Measurements from ENCODE around the gene EXOSC2.

EXOSC2 gene

GRCh38 chr9:130693426-130694191 lies at the start of gene EXOSC2:
EXOSC2 (plus strand) TSS chr9:130693780; CDS start chr9:130693792, 12 bp downstream.
- DNase-seq (ENCODE audit: low read depth in 3 of 3) = peak; percentile 95 to 99 (median 97)

DNA sequence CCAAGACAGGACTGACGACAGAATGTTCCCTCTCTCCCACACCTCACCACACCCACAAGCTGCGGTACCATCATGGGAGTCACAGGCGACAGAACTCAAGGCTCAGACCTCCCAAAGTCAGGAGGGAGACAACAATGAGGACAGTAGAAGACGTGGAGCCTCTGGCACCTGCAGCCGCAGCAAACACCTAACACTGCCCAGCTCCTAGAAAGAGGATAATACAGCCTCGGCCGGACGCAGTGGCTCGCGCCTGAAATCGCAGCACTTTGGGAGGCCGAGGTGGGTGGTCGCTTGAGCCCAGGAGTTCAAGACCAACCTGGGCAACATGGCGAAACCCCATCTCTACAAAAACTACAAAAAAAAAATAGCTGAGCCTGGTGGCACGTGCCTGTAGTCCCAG lies 42.4 kb upstream of the EXOSC2 start:
- no peak for DNase-seq (ENCODE audit: low read depth in 3 of 3)

DNA sequence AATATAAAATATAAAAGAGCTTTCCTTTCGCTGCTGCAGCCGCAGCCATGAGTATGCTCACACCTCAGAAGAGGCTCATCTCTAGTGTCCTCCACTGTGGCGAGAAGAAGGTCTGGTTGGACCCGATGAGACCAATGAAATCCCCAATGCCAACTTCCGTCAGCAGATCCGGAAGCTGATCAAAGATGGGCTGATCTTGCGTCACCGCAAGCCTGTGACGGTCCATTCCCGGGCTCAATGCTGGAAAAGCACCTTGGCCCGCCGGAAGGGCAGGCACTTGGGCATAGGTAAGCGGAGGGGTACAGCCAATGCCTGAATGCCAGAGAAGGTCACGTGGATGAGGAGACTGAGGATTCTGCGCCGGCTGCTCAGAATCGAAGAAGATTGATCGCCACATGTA lies 41.8 kb upstream of the EXOSC2 start:
- no peak for DNase-seq (ENCODE audit: low read depth in 3 of 3)

GRCh38 chr9:130654879-130655278 lies 38.7 kb upstream of the EXOSC2 start:
- no peak for DNase-seq (ENCODE audit: low read depth in 3 of 3)

DNA sequence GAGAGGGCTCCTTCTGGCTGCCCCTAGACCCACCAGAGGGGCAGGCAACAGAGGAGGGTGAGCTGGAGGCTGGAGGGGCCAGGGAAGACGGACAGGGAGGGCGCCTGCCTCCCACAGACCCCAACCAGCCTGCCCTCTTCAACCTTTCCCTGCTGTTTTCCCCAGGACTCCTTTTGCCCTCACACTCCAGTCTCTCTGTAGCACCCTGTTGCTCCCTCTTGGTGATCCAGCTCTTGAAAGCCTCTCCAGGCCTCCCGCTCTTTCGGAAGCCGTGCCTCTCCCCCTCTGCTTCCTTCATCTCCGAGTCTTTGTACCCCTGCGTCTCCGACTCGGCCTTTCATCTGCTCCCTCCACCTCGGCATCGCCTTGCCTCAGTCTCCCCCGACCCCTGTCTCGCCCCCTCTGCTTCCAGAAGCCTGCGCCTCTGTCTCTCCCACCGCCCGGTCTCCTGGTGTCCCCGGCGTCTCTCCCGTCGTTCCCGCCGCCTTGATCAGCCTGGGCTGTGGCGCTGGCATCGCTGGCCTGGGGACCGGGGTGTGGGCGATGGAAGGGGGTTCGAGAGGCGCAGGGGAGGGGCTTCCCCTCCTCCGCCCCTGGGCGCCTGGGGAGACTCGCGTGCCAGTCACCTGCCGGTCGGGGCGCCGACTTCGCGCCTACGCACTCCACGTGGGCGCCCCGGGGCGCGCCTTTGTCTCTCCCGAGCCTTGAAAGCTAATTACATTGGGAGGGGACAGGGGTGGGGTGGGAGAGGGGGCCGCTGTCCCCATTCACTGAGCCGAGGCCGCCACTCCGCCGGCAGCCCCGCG lies 34.5 kb upstream of the EXOSC2 start:
- no peak for DNase-seq (ENCODE audit: low read depth in 3 of 3)

- DNase-seq (ENCODE audit: low read depth in 3 of 3) = no peak
These were observed 33.8 kb upstream of the EXOSC2 start for GRCh38 chr9:130659699-130660248.

- no peak for DNase-seq (ENCODE audit: low read depth in 3 of 3)
These were observed 33.3 kb upstream of the EXOSC2 start for GRCh38 chr9:130660326-130660682.

GRCh38 chr9:130660683-130661450 lies 32.7 kb upstream of the EXOSC2 start:
- DNase-seq (ENCODE audit: low read depth in 3 of 3) = no peak

GRCh38 chr9:130661451-130662098 lies 32.0 kb upstream of the EXOSC2 start:
- DNase-seq (ENCODE audit: low read depth in 3 of 3) = no peak

DNA sequence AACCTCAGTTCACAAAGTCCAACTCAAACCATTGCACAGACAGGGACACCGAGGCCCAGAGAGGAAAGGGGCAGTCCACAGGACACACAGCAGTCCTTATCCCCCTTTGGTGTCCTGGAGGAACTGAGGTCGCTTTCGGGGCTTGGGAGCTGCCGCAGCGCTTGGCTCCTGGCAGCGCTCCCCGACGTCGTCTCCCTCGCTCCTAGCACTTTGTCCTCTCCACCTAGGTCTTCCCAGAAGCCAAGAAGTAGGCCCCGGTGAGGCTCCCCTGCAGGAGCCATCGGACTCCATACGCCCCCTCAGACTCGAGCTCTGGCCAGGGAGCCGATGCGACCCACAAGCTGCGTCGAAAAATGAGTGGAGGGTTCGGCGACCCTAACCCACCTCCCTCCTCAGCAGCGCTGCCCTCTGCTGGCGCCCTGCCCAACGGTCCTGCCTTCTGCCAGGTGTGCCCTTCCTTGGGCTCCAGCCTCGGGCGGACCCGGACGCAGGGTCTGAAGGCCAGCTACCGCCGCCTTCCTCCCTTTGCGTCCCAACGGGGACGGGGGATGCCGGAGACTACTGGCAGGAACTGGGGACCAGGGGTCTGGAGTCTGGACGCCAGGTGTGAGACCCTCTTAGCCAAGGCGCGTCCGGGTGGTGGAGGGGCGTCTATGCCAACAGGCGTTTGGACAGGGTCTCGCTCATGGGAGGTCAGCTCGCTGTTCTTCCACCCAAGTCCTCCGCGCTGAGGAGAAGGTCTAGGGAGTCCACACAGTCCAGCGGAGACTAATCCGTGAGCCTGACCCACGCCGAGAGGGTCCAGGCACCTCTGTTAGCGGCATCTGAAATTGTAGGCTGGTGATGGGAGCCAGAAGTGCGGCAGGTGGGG lies 31.2 kb upstream of the EXOSC2 start:
- no peak for DNase-seq (ENCODE audit: low read depth in 3 of 3)

DNA sequence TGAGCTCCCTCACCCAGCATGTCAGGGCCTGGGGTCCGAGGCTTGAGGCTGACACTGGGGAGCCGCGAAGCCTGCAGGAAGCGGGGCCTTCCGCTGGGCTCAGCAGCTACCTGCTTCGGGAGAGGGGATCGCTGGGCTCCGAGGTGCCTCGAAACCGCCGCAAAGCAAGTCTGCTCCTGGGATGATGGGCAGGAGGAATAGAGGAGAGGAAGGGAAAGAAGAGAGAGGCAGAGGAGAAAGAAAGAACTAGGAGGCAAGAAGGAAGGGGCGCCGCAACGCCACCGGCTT lies 30.7 kb upstream of the EXOSC2 start:
- no peak for DNase-seq (ENCODE audit: low read depth in 3 of 3)

DNA sequence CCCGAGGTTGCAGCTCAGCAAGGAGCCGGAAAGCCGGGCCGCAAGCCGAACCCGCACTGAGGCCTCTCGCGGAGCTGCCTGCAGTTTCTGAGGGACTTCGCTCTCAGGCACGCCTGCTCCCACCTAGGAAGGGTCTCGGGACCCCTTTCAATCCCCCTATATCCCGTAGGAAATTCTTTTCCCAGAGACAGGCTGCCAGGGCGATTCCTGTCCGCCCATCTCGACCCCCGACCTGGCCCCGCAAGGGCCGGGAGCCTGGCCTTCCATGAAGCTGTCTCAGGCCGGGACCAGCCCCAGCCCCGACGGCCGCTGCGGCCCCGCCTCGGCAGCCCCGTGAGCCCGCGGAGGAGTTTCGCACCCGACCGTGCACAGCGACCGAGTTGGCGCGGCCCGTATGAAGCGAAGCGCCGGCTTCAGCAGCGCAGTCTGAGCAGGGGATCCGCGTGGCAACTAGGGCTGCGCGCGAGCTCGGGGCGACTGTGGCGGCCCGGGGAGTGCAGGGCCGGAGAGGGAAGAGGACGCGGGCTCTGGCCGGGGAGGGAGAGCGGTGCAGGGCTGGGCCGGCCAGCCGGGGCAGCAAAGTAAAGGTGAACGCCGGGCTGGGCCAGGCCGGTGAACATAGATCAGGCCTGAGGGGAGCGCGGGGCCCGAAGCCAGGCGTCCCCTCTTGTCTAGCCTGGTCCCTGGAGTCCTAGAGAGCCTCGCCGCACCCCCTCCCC lies 30.2 kb upstream of the EXOSC2 start:
- no peak for DNase-seq (ENCODE audit: low read depth in 3 of 3)

- no peak for DNase-seq (ENCODE audit: low read depth in 3 of 3)
These were observed 29.7 kb upstream of the EXOSC2 start for GRCh38 chr9:130663977-130664250.

DNA sequence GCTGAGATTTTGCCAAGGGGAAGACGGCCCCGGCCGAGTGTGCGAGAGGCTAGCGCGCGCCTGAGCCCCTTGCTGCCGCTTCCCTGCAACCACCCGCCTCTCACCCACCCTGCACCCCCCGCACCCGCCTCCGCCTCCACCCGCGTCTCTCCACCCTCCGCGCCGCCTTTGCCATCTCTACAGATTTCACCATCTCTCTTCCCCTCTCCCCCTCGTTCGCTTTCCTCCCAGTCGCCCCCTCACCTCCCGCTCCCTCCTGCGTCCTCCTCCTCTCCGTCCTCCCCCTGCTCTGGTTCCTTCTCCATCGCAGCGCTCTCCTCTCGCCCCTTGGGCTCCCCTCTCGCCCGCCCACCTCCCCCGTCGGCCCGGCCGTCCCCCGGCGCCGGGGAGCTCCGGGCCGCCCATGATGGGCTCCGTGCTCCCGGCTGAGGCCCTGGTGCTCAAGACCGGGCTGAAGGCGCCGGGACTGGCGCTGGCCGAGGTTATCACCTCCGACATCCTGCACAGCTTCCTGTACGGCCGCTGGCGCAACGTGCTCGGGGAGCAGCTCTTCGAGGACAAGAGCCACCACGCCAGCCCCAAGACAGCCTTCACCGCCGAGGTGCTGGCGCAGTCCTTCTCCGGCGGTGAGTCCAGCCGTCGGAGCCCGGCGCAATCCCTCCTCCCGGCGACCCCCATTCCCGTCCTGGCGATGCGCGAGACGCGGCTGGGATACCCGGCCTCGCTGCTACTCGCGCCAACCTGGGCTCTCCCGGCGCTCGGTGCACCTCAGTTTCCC lies 29.1 kb upstream of the EXOSC2 start, which contains the start of gene PRDM12:
TSS of gene PRDM12 (plus strand) at position 344 of the 778 bp plus-strand sequence. CDS start at position 404, 60 bp downstream.
- DNase-seq (ENCODE audit: low read depth in 3 of 3) = no peak

DNA sequence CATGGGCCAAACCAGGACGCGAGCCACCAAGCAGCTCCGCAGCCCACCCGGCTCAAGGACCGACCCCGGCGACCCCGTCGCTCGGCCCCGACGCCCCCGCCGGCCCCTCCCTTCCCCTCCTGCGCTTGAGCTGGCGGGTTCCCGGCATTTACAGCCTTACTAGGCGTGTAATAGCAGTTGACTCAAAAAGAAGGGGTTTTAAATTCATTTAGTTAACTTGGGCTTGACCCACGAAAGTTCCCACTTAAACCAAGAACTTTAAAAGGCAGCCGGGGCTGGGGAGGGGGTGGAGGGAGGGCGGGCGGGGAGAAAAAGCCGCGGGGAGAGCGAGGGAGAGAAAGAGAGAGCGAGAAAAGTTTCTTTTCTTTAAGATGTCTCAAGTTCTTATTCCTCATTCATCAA lies 28.6 kb upstream of the EXOSC2 start:
- DNase-seq (ENCODE audit: low read depth in 3 of 3) = no peak

DNA sequence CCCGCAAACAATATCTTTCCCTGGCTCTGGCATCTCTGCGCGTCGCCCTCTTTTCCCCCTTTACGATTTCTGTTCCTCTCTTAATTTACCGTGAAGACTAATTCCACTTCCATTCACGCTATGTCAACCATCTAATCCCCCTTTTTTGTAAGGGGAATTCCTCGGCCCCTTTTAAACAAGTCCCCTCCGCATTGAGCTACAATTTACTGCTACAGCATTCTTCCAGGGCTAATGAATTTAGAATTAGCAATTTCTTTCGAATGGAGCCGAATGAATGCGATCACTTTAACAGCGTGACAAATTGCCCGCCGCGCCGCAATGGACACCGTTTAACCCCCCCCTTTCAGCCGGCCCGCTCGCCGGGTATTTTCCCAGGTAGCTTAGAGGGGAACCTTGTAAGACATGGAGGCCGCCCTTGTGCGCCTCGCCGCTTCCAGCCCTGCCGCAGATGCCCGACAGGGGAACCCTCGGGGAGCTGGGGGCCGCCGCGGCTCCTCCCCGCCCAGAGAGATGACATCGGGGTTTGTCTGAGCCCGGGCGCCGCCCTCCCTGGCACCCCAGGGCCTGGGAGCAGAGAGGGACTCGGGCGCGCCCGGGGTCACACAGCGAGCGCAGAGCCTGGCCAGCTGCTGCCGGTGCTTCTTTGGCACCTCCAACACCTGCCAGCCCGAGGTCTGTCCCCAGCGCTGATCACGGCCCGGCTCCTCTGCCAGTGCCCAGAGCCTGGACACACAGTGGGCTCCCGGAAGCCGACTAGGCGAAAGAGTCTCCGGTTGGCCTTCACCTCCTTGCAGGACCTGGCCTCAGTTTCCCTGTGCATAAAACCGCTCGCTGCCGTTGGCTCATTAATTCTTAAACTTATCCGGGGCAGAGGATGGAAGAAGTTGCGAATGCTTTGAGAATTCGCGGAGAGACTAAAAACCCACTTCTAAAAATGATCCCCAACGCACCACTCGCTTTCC lies 27.9 kb upstream of the EXOSC2 start:
- DNase-seq (ENCODE audit: low read depth in 3 of 3) = no peak

- no peak for DNase-seq (ENCODE audit: low read depth in 3 of 3)
These were observed 27.0 kb upstream of the EXOSC2 start for GRCh38 chr9:130666393-130667119.

DNA sequence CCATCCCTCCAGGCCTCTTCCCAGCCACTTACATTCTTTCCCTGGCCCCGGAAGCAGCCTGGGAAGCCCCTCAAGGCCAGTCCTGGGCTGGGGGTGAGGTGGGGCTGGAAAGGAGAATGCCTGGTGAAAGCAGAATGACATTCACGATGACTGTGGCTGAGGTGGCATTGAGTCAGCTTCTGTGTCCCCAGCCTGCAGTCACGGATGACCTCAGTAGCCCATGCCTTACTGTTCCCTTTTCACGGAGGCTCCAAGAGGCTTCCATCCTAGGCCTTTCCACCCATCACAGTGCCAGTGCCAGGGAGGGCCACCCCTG lies 26.5 kb upstream of the EXOSC2 start:
- no peak for DNase-seq (ENCODE audit: low read depth in 3 of 3)
